Measurements from ENCODE around the gene TNRC18.

DNA sequence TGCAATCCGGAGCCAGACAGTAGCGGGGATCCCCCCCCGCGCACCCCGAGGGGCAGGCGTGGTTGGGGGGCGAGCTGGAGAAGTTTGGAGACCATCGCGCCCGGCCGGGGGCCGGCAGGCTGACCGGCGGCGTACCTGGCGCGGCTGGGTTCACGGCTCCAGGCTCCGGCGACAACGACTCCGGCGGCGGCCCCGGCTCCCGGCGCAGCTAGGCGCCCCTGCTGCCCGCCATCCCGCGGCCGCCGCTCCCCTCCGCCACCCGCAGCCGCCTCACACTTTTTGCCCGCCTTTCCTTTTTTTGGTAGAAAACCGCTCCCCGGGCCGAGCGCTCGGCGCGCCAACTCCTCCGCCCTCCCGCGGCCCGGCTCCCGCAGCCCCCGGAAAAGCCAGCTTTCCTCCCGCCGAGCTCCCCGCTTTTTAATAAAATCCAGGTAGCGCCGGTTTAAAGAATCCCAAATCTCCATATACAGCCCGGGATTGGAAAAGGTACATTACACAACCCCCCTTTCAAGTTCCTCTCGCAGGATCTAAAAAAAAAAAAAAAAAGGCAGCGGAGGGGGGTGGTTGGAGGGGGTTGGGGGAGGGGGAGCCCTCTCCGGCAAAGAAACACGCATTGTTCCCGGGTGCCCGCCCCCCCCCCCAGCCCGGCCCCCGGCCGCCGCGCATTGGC lies at the start of gene TNRC18:
- TF ChIP-seq, protein P1, sequence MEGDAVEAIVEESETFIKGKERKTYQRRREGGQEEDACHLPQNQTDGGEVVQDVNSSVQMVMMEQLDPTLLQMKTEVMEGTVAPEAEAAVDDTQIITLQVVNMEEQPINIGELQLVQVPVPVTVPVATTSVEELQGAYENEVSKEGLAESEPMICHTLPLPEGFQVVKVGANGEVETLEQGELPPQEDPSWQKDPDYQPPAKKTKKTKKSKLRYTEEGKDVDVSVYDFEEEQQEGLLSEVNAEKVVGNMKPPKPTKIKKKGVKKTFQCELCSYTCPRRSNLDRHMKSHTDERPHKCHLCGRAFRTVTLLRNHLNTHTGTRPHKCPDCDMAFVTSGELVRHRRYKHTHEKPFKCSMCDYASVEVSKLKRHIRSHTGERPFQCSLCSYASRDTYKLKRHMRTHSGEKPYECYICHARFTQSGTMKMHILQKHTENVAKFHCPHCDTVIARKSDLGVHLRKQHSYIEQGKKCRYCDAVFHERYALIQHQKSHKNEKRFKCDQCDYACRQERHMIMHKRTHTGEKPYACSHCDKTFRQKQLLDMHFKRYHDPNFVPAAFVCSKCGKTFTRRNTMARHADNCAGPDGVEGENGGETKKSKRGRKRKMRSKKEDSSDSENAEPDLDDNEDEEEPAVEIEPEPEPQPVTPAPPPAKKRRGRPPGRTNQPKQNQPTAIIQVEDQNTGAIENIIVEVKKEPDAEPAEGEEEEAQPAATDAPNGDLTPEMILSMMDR (conservative IDR thresholded peaks at IDR 0.05; ENCODE audit: low read depth, low read length), result no peak
- no peak for TF ChIP-seq EZH2 (IDR thresholded peaks at IDR 0.05; ENCODE audit: borderline replicate concordance, low read depth, low read length, poor library complexity, severe bottlenecking)
